ENCODE measurements around the gene PYM1.

Gene PYM1

GRCh38 chr12:55938826-55939501 lies 11.3 kb upstream of the PYM1 start:
- Histone ChIP-seq H3K27ac (ENCODE audit: low read depth, low read length) (no peak overlapping the region), H3K4me3 (ENCODE audit: insufficient read depth, low read length, poor library complexity, severe bottlenecking) (no peak overlapping the region), H4K20me1 (ENCODE audit: low read depth, low read length) (no peaks in the 10 kb centered on the region), H3K36me3 (ENCODE audit: low read length) (peaks cover 9% of the 10 kb centered on the region; the same call in 1 of the 2 replicates), H3F3A (ENCODE audit: insufficient read depth) (0 out of 2 replicates have a peak, but pooled peaks cover 4% of the 10 kb centered on the region), H3K9ac (ENCODE audit: low read length) (no peak overlapping the region), H3K27me3 (ENCODE audit: low read length) (no peaks in the 10 kb centered on the region), H3K9me3 (ENCODE audit: insufficient read depth, low read length) (no peaks in the 10 kb centered on the region), H2AFZ (ENCODE audit: low read depth, low read length, severe bottlenecking) (no peak overlapping the region), H3K9me2 (replicated peaks; ENCODE audit: insufficient read depth, low read length) (no peaks in the 10 kb centered on the region), H3K79me2 (ENCODE audit: insufficient read depth, low read length) (no peaks in the 10 kb centered on the region), H3K4me2 (ENCODE audit: low read depth, low read length, poor library complexity, severe bottlenecking) (no peak overlapping the region)
- TF ChIP-seq, protein P1, sequence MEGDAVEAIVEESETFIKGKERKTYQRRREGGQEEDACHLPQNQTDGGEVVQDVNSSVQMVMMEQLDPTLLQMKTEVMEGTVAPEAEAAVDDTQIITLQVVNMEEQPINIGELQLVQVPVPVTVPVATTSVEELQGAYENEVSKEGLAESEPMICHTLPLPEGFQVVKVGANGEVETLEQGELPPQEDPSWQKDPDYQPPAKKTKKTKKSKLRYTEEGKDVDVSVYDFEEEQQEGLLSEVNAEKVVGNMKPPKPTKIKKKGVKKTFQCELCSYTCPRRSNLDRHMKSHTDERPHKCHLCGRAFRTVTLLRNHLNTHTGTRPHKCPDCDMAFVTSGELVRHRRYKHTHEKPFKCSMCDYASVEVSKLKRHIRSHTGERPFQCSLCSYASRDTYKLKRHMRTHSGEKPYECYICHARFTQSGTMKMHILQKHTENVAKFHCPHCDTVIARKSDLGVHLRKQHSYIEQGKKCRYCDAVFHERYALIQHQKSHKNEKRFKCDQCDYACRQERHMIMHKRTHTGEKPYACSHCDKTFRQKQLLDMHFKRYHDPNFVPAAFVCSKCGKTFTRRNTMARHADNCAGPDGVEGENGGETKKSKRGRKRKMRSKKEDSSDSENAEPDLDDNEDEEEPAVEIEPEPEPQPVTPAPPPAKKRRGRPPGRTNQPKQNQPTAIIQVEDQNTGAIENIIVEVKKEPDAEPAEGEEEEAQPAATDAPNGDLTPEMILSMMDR (IDR thresholded peaks at IDR 0.05; ENCODE audit: insufficient read depth, low read length, poor library complexity, severe bottlenecking): no peak
- TF ChIP-seq EZH2phosphoT487 (conservative IDR thresholded peaks at IDR 0.05; ENCODE audit: low read length): no peak

- Histone ChIP-seq H2AFZ (ENCODE audit: low read depth, low read length, severe bottlenecking) (no peak overlapping the region), H4K20me1 (ENCODE audit: low read depth, low read length) (no peaks in the 10 kb centered on the region), H3K9me3 (ENCODE audit: insufficient read depth, low read length) (no peaks in the 10 kb centered on the region), H3K79me2 (ENCODE audit: insufficient read depth, low read length) (0 out of 2 replicates have a peak, but pooled peaks cover 2% of the 10 kb centered on the region), H3K4me3 (ENCODE audit: insufficient read depth, low read length, poor library complexity, severe bottlenecking) (no peak overlapping the region), H3K27me3 (ENCODE audit: low read length) (no peaks in the 10 kb centered on the region), H3K4me2 (ENCODE audit: low read depth, low read length, poor library complexity, severe bottlenecking) (no peak overlapping the region), H3K9ac (ENCODE audit: low read length) (no peak overlapping the region), H3K36me3 (ENCODE audit: low read length) (0 out of 2 replicates have a peak, but pooled peaks cover 4% of the 10 kb centered on the region), H3F3A (ENCODE audit: insufficient read depth) (0 out of 2 replicates have a peak, but pooled peaks cover 4% of the 10 kb centered on the region), H3K27ac (ENCODE audit: low read depth, low read length) (no peak overlapping the region), H3K9me2 (replicated peaks; ENCODE audit: insufficient read depth, low read length) (no peaks in the 10 kb centered on the region)
- TF ChIP-seq EZH2phosphoT487 (conservative IDR thresholded peaks at IDR 0.05; ENCODE audit: low read length): no peak
- TF ChIP-seq, protein P1 (IDR thresholded peaks at IDR 0.05; ENCODE audit: insufficient read depth, low read length, poor library complexity, severe bottlenecking): no peak
Observed at GRCh38 chr12:55937981-55938380, 10.3 kb upstream of the PYM1 start.

GRCh38 chr12:55935738-55936151 lies 8.1 kb upstream of the PYM1 start:
- Histone ChIP-seq H3K9me2 (replicated peaks; ENCODE audit: insufficient read depth, low read length) (no peaks in the 10 kb centered on the region), H3F3A (ENCODE audit: insufficient read depth) (peaks cover 13% of the 10 kb centered on the region), H3K27ac (ENCODE audit: low read depth, low read length) (no peak overlapping the region), H3K36me3 (ENCODE audit: low read length) (0 out of 2 replicates have a peak, but pooled peaks cover 2% of the 10 kb centered on the region), H3K9ac (ENCODE audit: low read length) (no peak overlapping the region), H3K4me3 (ENCODE audit: insufficient read depth, low read length, poor library complexity, severe bottlenecking) (no peak overlapping the region), H3K4me2 (ENCODE audit: low read depth, low read length, poor library complexity, severe bottlenecking) (no peak overlapping the region), H2AFZ (ENCODE audit: low read depth, low read length, severe bottlenecking) (no peak overlapping the region), H4K20me1 (ENCODE audit: low read depth, low read length) (no peaks in the 10 kb centered on the region), H3K9me3 (ENCODE audit: insufficient read depth, low read length) (no peaks in the 10 kb centered on the region), H3K79me2 (ENCODE audit: insufficient read depth, low read length) (peaks cover 9% of the 10 kb centered on the region; the same call in 1 of the 2 replicates), H3K27me3 (ENCODE audit: low read length) (no peaks in the 10 kb centered on the region)
- no peak for TF ChIP-seq EZH2phosphoT487 (conservative IDR thresholded peaks at IDR 0.05; ENCODE audit: low read length)
- TF ChIP-seq, protein P1 (IDR thresholded peaks at IDR 0.05; ENCODE audit: insufficient read depth, low read length, poor library complexity, severe bottlenecking): no peak

Measured in SU-DHL-6 (cell line).